GM21737 (cell line): ENCODE data around the gene KPRP.

ENCODE experiments used
- ATAC-seq: cut with Tn5 transposase; IDR thresholded peaks from one replicate; pipeline ENCODE4 v1.9.1; 2021; ENCODE audit warnings: mild to moderate bottlenecking, moderate library complexity; ENCODE audit not compliant: unreplicated experiment

Gene KPRP, protein sequence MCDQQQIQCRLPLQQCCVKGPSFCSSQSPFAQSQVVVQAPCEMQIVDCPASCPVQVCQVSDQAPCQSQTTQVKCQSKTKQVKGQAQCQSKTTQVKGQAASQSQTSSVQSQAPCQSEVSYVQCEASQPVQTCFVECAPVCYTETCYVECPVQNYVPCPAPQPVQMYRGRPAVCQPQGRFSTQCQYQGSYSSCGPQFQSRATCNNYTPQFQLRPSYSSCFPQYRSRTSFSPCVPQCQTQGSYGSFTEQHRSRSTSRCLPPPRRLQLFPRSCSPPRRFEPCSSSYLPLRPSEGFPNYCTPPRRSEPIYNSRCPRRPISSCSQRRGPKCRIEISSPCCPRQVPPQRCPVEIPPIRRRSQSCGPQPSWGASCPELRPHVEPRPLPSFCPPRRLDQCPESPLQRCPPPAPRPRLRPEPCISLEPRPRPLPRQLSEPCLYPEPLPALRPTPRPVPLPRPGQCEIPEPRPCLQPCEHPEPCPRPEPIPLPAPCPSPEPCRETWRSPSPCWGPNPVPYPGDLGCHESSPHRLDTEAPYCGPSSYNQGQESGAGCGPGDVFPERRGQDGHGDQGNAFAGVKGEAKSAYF

DNA sequence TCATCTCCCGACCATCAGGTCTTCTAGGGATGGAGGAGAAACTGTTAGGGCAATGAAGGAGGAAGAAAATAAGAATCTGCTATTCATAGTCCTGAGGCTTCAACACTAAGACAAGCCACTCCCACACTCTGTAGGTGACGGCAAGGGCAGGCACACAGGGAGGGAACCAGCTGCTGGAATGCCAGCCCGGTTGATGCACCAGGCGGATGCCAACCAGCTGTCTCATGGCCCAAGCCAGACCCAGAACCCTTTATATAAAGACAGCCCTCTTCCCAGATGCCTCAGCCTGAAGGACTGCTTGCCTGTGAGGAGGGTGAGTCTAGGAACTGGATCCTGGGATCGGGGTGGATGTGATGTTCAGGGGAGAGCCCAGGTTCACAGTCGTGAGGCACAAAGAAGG lies at the start of gene KPRP:
Gene KPRP, plus strand, starts transcription at position 279 of the 400 bp plus-strand sequence. CDS start 1,564 bp downstream, outside the sequence.
- ATAC-seq: no peak

DNA sequence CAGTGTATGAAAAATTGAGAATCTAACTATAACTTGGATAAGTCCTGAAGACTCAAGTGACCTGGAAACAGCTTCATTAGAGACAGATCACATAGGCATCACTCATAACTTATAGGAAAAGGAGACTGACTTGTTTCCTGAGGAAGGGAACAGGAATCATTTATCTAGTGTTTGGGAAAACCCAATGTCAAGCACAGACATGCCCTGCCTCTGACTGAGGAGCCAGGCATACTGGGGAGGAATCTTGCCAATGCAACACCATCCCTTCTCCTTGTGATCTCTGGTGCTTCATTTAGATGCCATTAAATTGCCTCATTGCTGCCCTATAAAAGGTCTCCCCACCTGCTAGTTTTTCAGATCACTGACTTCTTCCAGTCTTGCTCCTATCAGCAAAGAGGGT lies 39.6 kb upstream of the KPRP start:
- no peak for ATAC-seq

DNA sequence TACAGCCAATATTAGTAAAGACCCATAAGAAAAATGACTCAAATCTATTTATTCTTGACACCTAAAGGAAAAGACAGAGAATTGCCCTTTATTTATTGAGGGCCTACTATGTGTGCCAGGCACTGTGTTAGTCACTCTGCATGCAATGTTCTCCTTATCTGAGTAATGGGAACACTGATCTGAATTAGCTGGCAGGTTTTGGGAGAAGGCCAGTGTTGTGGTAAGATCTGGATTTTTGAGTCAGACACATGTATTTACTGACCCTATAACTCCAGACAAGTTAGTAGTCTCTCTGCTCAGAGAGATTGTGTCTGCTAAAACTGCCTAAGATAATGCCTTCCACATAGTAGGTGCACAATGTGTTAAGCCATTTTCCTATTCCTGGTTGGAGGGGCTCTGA lies 32.6 kb upstream of the KPRP start:
- ATAC-seq: no peak

DNA sequence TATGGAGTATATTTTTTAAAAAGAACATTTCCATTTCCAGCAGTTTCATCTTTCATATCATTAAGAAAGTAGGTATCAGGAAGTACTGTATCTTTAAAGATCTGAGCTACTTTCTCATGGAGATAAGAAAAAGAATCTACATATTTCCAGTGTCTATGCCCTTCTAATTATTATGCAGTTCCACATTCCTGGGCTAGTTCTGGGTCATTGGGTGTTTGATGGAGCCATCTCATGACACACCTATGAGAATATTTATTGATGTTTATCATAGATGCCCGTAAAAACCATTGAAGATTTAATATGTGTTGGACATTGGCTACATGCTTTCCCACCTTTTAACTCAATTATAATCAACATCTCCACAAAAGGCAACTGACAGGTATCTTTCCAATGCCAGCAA lies 28.8 kb upstream of the KPRP start:
- no peak for ATAC-seq

DNA sequence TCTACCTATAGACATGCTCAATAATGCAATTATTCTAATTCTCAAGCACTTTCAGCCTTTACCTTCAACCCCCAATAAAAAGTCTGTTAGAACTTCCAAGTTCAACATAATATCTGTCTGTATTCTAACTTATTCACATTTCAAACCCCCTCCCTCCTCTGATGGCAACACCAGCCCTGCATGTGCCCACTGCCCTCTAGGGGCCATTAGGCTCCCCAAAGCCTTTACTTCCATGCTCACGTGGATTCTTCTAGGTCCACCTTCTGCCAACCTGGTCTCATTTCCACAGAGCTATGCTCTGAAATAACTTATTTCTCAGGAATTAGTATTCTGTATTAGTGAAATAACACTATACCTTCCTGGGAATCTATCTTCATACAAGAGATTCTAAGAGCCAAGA lies 22.2 kb upstream of the KPRP start:
- ATAC-seq: no peak

DNA sequence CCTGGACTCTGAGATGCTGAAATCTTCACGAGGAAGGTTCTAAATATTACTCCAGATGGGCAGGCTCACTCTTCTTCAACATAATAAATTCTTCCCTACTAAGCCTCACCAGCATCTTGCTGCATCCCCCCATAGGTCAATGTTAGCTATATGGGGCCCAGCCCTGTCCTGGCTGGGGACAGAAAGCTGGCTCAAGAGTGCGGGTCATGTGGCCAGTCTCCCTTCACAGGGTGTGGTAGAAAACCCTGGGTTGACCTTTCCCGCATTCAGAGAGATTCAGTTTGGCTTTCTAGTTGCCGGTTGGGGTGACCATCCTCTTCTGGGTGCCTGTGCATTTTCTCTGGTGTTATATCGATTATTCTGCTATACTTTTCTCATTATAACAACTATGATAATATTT lies 19.8 kb upstream of the KPRP start:
- no peak for ATAC-seq

DNA sequence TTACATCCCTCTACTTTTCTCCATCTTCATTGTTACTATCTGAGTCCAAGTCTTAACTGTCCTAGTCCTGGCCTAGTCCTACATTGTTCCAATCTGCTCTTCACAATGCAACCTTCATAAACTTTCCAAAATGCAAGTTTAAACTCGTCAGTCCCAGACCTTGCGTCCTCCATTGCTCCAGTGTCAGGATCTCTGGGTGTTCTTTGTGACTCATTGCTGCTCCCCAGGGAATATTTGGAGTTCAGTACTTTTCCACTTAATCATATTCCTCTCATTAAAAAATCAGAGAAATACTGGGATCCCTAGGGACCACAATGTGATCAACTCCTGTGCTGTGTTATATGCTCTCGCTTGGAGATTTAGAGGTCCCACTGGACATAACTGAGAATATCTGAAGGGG lies 18.0 kb upstream of the KPRP start:
- no peak for ATAC-seq

DNA sequence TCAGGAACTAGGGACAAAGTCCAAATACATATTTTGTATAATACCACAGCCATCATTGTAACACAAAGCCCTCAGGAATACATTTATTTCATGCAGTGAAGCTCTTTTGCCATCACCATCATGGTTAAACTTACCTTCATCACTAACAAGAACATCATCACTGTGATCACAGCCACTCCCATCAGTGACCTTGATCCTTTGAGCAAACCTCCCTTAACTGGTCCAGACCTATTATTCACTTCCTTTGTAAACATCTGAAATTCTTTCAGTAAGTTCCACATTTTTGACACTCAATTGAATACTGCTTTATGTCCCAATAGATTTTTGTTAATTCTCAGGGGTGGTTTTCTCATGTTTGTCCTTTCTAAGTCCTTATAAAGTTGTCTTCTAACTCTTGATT lies 16.2 kb upstream of the KPRP start:
- no peak for ATAC-seq

DNA sequence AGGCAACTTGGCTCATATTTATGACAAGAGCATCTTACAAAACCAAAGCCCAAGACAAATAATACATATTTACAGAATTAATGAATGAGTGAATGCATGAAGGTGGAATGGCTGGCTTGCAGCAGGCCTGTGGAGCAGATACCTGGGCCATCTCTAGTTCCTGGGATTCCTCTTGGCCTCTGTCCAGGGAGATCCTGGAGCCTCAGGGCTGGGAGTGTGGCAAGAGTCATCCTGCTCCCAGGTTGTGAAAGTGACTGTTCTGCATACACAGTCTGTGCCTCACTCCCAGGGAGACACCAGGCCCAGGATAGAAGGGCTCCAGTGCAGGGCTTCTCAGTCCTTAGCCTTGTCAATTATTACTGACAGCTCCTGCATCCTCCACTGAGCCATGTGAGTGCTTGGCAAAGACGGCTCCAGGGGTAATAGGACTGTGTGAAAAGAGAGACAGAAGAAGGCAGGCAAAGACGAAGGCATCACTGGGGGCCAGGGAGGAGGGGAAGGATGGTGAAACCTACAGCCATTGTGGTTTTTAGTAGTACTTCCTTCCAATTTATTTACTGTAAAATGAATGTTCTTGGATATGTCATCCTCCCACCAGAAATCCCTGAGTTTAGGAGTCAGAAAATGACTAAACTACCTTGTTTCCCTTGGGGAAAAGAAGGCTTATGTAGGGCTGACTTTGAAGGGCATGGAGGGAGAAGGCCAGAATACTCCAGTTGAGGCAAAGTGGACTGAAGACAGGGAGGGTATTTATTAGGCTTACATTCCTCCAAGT lies 14.3 kb upstream of the KPRP start:
- no peak for ATAC-seq

DNA sequence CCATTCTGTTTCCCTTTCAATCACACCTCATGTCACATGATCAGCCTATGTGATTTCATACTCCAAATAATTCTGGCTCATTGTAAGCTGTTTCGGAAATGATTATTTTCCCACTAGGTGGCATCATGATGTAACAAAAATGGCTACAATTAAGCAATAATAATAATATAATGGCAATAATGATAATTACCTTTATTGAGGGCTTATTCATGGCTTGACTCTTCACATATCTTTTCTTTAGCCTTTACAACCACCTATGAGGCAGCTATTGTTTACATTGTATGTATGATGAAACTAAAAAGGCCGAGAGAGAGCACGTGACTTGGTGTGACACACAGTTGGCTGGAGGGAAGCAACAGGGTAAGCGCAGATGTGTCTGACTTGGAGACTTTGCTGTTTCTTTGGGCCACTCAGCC lies 12.5 kb upstream of the KPRP start:
- ATAC-seq: no peak

DNA sequence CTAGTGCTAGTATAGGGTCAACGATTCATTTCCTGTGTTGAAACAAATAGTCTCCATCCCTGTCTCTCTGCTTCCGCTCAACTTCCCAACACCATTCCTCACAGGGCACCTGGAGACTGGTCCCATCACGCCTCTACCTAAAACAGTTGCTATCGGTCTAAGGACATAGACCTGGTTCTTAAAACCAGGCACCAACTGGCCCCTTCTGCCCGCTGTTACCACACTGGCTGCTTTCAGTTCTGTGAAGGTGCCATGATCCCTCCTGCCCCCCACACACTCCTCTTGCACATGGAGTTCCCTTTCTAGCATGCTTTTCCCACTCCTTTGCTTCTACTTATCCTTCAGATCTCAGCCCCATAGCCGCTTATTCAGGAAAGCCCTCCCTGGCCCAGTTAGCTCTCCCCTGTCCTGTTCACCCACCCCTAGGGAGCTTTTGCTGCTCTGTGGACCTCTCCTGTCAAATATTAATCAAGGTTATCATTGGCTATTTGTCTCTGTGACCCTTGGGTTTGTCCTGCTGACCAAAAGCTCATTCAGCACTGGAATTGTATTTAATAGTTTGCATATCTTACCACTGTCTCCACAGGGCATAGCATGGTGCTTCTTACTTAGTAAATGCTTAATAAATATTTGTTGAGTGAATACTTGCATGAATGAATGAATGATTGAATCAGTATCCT lies 11.9 kb upstream of the KPRP start:
- ATAC-seq: no peak

DNA sequence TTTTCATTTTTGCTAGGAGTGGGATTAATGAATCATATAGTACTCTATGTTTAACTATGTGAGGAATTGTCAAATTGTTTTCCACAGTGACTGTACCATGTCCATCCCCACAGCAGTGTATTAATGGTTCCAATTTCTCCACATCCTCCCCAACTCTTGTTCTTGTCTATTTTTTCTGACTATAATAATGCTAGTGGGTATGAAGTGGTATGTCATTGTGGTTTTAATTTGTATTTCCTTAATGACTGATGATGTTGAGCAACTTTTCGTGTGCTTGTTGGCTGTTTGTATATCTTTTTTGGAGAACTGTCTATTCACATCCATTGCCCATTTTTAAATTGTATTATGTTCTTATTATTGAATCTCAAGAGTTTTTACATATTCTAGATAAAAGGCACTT lies 10.0 kb upstream of the KPRP start:
- ATAC-seq: no peak

DNA sequence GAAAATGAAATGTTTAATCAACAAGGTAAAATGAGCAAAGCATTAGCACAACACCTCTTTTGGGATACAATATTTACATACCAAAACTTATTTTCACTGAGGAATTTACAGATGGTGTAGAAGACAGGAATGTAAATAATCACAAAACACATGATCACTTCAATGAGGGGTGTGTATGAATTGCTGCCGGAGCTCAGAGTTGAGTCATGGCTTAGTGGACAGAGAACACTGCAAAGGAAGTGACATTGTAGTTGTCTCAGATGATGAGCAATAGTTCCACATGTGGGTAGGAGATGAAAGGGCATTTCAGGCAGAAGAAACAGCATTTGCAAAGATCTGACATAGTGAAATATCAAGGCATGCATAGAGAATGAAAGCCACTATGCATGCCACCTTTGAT lies 5.6 kb upstream of the KPRP start:
- ATAC-seq: no peak

DNA sequence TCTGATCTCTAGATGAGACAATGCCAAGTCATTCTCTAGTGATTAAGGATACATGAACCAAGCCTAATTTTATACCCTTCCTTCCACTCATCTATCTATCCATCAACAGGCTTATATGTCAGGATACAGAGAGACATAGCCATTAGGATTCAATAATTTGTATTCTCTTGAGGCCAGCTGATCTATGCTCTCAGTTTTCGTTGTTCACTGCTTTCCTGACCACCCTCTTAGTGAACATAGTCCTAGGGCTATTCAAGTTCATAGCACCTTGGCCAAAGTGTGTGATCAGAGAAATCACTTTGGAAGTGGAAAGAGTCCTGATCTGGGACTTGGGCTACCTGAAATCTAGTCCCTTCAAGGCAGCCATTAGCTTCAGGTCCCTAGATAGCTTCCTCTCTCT lies 4.2 kb upstream of the KPRP start:
- no peak for ATAC-seq

DNA sequence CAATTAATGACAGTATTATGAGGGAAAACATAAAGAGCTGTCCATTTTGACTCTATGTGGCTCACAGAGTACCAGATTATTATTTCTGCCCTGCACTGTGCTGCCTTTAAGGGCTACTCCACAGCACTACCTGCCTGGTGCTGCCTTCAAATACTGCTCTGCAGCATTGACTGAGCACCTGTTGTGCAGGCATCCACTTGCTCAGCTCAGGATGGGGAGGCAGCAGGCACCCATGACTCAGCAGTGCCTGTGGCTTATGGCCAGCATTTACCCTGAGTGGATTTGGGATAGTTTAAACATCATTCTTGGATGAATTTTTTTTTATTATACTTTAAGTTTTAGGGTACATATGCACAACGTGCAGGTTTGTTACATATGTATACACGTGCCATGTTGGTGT lies 953 bp upstream of the KPRP start:
- ATAC-seq: no peak

DNA sequence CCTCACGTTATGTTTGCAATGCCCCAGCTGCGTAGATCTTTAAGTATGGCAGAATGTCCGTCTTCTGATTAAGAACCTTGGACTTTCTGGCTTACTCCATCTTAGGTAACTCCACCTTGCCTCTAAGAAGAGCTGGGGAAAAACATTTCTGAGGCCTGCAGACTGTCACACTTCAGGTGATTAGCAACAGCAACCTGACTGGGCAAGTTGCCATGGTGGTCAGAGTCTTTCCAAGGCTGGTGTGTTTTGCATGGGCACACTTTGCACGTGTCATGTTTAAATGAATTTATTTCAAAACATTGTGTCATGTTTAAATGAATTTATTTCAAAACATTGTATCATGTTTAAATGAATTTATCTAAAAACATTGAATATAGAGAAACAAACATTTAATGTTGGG lies 811 bp downstream of the KPRP start:
- no peak for ATAC-seq

DNA sequence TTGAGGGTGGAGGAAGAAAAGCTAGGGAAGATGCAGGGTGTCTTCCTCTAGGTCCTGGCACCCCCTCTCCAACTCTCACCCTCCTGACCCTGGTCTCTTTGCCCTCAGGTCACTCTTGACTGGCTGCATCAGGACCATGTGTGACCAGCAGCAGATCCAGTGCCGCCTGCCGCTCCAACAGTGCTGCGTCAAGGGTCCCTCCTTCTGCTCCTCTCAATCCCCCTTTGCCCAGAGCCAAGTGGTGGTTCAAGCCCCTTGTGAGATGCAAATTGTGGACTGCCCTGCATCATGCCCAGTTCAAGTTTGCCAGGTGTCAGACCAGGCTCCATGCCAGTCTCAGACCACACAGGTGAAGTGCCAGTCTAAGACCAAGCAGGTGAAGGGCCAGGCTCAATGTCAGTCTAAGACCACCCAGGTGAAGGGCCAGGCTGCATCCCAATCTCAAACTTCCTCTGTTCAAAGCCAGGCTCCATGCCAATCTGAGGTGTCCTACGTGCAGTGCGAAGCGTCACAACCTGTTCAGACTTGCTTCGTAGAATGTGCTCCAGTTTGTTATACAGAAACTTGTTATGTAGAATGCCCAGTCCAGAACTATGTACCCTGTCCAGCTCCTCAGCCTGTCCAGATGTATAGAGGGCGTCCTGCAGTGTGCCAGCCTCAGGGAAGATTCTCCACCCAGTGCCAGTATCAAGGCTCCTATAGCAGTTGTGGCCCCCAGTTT lies 1.8 kb downstream of the KPRP start:
- no peak for ATAC-seq

DNA sequence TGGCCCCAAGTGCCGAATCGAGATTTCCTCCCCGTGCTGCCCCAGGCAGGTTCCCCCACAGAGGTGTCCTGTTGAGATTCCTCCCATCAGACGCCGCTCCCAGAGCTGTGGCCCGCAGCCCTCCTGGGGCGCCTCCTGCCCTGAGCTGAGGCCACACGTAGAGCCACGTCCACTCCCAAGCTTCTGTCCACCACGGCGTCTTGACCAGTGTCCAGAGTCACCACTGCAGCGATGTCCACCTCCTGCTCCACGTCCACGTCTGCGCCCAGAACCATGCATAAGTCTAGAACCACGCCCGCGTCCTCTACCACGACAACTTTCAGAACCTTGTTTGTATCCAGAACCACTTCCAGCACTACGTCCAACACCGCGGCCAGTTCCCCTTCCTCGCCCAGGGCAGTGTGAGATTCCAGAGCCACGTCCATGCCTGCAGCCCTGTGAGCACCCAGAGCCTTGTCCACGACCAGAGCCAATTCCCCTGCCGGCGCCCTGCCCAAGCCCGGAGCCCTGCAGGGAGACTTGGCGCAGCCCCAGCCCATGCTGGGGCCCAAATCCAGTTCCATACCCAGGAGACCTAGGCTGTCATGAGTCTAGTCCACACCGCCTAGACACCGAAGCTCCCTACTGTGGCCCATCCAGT lies 2.8 kb downstream of the KPRP start:
- no peak for ATAC-seq

DNA sequence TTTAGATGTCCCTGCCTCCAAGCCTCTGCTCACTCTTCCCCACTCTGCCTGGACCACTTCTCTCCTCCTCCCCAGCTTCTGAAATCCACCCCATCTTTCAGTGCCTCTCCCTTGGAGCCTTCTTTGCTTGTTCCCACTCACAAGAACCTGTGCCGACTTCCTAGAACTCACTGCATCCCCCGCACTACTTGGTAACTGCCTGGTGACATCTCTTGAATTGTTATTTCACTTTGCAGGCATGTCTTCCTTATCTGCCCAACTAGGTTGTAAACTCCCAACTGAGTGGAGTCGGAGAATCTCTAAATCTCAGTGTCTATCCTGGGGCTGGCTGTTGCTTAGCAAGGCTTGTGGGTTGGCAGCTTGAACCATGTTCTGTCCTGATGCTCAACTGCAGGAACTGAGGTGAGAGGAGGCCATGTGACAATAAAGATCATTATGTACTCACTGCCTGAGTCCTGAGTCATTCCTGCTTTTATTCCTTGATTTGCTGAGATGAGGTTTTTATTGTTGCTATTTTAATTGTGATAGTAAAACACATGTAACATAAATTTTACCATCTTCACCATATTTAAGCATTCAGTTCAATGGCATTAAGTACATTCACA lies 3.9 kb downstream of the KPRP start:
- no peak for ATAC-seq
